ENCODE results near the gene ITSN2. TPM values are rescaled to one million over a fixed set of nuclear protein-coding genes. Genes with fewer than 3 reads are reported as not detected.
"Not testable (repeated sequence)": the region's sequence is repeated elsewhere in the genome, so short reads cannot be mapped to it uniquely, and the experiment has no call there.

ITSN2 gene
- total RNA-seq, 4 donors from 2014 or later = 57.9 to 79.7 (median 63.4) TPM

DNA sequence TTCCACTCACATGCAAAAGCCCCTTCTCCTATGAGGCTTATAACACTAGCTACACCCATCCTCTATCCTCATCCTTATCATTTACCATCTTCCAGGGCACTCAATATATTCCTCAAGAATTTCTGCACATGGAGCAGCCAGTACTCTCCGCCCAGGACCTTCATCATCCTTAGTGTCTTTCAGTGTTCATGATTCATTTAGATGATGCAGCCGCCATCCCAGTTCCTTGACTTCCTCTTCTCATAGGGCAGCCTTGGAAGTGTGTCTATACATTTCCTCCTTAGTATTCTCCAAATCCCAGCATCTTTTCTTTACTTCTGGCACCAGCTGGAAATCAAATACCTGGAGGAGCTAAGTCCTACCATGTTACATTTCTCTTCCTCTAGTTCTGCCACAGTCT lies 3.0 kb upstream of the ITSN2 start:
- no peak overlapping the region for H3K4me3 ChIP-seq
- no peak overlapping the region for H3K27ac ChIP-seq
- ATAC-seq = no peak
- TF ChIP-seq, protein P1, sequence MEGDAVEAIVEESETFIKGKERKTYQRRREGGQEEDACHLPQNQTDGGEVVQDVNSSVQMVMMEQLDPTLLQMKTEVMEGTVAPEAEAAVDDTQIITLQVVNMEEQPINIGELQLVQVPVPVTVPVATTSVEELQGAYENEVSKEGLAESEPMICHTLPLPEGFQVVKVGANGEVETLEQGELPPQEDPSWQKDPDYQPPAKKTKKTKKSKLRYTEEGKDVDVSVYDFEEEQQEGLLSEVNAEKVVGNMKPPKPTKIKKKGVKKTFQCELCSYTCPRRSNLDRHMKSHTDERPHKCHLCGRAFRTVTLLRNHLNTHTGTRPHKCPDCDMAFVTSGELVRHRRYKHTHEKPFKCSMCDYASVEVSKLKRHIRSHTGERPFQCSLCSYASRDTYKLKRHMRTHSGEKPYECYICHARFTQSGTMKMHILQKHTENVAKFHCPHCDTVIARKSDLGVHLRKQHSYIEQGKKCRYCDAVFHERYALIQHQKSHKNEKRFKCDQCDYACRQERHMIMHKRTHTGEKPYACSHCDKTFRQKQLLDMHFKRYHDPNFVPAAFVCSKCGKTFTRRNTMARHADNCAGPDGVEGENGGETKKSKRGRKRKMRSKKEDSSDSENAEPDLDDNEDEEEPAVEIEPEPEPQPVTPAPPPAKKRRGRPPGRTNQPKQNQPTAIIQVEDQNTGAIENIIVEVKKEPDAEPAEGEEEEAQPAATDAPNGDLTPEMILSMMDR (IDR thresholded peaks at IDR 0.05) = no peak
- TF ChIP-seq POLR2AphosphoS5 (IDR thresholded peaks at IDR 0.05) (no peak), EP300 (IDR thresholded peaks at IDR 0.05) (no peak), POLR2A (IDR thresholded peaks at IDR 0.05) (no peak)
- WGBS, 2 donors (ENCODE audit: low coverage in 1 of 2) = 88 to 100% methylated on average over 2 of the region's 2 CpGs
- H3K36me3 ChIP-seq = no peaks in the 10 kb centered on the region
- no peaks in the 10 kb centered on the region for H3K9me3 ChIP-seq
- peaks cover 0 to 43% (median 11%) of the 10 kb centered on the region in 3 donors for H3K4me1 ChIP-seq
- H3K27me3 ChIP-seq = no peaks in the 10 kb centered on the region

DNA sequence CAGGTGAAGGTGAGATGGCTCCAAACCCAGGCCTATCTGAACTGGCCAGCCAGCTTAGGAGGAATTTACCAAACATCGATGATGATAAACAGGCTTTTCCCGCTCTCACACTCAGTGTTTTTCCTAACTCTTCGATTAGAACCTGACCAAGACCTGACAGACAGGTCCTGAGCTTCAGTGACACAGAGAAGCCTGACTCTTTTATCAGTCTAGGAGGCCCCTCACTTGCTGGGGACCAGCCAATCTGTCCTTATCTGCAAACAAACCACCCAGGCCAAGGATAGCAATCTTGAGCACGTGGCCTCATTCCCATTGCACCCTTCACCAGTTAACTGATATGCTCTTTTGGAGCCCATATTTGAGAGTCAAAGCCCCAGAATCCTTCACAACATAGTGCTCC lies 1.9 kb upstream of the ITSN2 start:
- Histone ChIP-seq H3K36me3 (no peaks in the 10 kb centered on the region), H3K4me3 (no peak overlapping the region), H3K27ac (no peak overlapping the region), H3K4me1 (peaks cover 0 to 50% (median 11%) of the 10 kb centered on the region in 3 donors), H3K9me3 (no peaks in the 10 kb centered on the region), H3K27me3 (no peaks in the 10 kb centered on the region)
- TF ChIP-seq EP300 (IDR thresholded peaks at IDR 0.05) (no peak), POLR2AphosphoS5 (IDR thresholded peaks at IDR 0.05) (no peak), POLR2A (IDR thresholded peaks at IDR 0.05) (no peak)
- TF ChIP-seq, protein P1 (IDR thresholded peaks at IDR 0.05) = no peak
- 33 to 82% methylated on average over 1 to 4 of the region's 4 CpGs for WGBS, 2 donors (ENCODE audit: low coverage in 1 of 2)
- no peak for ATAC-seq

DNA sequence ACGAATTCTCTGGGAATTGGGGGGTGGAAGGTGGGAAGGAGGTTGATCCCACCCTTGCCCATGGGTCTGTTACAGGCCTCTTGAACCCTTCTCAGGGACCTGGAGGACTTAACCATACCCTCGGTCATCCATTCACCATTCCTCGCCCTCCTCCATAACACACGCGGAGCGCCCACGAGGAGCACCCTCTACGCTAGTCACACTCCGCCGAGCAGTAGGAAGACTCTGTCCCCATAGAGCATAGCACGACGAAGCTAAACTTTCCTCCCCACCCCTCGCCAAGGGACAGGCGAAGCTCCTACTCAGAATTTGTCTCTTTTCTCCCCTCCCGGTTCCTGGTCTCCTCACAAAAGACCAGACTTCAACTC lies 611 bp upstream of the ITSN2 start:
- H3K4me1 ChIP-seq = peaks cover 0 to 47% (median 9%) of the 10 kb centered on the region in 3 donors
- H3K36me3 ChIP-seq = no peaks in the 10 kb centered on the region
- ATAC-seq = no peak
- H3K27me3 ChIP-seq = no peaks in the 10 kb centered on the region
- H3K27ac ChIP-seq = peak overlapping the region; percentile 87 to 99 (median 91)
- TF ChIP-seq EP300 (IDR thresholded peaks at IDR 0.05) (no peak), POLR2A (IDR thresholded peaks at IDR 0.05) (no peak), POLR2AphosphoS5 (IDR thresholded peaks at IDR 0.05) (no peak)
- TF ChIP-seq, protein P1 (IDR thresholded peaks at IDR 0.05) = no peak
- H3K4me3 ChIP-seq = peak overlapping the region; percentile 88 to 98
- no peaks in the 10 kb centered on the region for H3K9me3 ChIP-seq
- WGBS, 2 donors (ENCODE audit: low coverage in 1 of 2) = 98% methylated on average over 8 of the region's 15 CpGs; no CpG with 5 or more reads in 1 of the 2 donors

DNA sequence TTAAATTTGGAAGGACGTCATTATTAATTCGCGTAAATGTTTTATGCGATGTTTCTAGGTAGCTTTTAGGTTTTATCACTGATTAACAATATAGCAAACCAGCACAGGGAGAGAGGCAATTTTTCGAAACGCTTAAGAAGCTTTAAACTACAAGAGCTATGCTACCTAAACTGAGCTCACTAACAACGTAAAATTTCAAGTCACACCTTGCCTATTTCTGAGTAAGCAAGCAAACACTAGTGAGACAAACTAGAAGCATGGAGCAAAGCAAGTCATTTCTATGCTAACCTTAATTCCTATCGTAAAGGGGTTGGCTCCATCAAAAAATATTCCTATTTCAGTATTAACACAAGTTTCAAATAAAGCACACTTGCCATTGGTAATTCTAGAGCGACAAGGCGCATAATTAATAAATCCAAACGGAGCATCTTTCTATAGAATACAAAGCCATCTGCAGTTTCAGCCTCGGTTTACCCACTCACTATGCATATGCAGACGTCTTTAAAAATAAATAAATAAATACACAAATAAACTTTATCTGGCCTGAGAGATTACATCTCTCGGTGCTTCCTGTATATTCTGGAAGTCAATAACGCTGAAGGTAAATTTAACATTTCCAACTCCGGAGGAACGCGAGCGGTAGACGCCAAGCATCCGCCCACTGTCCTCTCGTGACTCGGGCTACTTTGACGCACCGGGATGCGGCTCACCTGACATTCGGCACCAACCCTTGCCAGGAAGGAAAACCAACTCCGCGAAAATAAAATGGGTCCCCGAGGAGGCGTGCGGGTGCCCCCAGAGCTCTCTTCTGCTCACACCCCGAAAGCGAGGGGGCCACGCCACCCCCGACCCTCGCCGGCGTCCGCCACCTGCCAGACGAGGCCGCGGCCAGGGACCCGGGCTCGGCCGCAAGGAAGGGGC lies 947 bp downstream of the ITSN2 start:
- no peaks in the 10 kb centered on the region for H3K27me3 ChIP-seq
- H3K36me3 ChIP-seq = no peaks in the 10 kb centered on the region
- H3K9me3 ChIP-seq = no peaks in the 10 kb centered on the region
- peak overlapping the region; percentile 88 to 98 for H3K4me3 ChIP-seq
- TF ChIP-seq EP300 (IDR thresholded peaks at IDR 0.05) (no peak), POLR2A (IDR thresholded peaks at IDR 0.05) (no peak), POLR2AphosphoS5 (IDR thresholded peaks at IDR 0.05) (no peak)
- TF ChIP-seq, protein P1 (IDR thresholded peaks at IDR 0.05) = no peak
- H3K4me1 ChIP-seq = peaks cover 0 to 44% (median 0%) of the 10 kb centered on the region in 3 donors
- 15 to 31% methylated on average over 13 to 27 of the region's 46 CpGs for WGBS, 2 donors (ENCODE audit: low coverage in 1 of 2)
- peak overlapping the region; percentile 87 to 99 (median 91) for H3K27ac ChIP-seq
- peak; percentile 20 for ATAC-seq

DNA sequence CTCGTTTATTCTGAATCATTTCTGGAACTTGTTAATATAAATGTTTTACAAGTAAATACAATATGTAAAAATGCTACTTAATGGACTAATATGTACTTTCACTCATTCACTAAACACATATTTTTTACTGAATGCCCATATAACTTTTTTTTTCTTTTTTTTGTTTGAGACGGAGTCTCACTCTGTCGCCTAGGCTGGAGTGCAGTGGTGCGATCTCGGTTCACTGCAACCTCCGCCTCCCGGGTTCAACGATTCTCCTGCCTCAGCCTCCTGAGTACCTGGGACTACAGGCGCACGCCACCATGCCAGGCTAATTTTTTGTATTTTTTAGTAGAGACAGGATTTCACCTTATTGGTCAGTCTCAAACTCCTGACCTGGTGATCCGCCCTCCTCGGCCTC lies 2.6 kb downstream of the ITSN2 start:
- 96 to 97% methylated on average over 4 to 12 of the region's 12 CpGs for WGBS, 2 donors (ENCODE audit: low coverage in 1 of 2)
- not testable (repeated sequence) for H3K27me3 ChIP-seq, H3K4me3 ChIP-seq, H3K9me3 ChIP-seq, H3K27ac ChIP-seq, ATAC-seq, H3K36me3 ChIP-seq
- H3K4me1 ChIP-seq = peaks cover 0 to 57% (median under 1%) of the 10 kb centered on the region in 3 donors

DNA sequence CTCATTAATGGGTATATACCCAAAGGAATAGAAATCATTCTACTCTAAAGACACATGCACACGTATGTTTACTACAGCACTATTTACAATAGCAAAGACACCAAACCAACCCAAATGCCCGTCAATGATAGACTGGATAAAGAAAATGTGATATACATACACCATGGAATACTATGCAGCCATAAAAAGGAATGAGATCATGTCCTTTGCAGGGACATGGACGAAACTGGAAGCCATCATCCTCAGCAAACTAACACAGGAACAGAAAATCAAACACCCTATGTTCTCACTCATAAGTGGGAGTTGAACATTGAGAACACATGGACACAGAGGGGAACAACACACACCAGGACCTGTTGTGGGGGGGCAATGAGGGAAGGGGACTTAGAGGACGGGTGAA lies 3.2 kb downstream of the ITSN2 start:
- H3K27ac ChIP-seq, ATAC-seq, H3K36me3 ChIP-seq, H3K9me3 ChIP-seq, H3K27me3 ChIP-seq, H3K4me3 ChIP-seq: not testable (repeated sequence)
- 95 to 98% methylated on average over 3 to 4 of the region's 4 CpGs for WGBS, 2 donors (ENCODE audit: low coverage in 1 of 2)
- H3K4me1 ChIP-seq = peaks cover 0 to 64% (median 6%) of the 10 kb centered on the region in 3 donors
